D721Med (cell line): ENCODE data around the gene ZNF227.
"Not testable (repeated sequence)": the region's sequence is repeated elsewhere in the genome, so short reads cannot be mapped to it uniquely, and the experiment has no call there.

Source experiments
- DNase-seq: peaks from one replicate; pipeline ENCODE4 v3.0.0; 2011; ENCODE audit warnings: low spot score; ENCODE audit not compliant: insufficient read length
- FAIRE-seq: peaks from 2 replicates; lab custom pipeline; 2011; peaks lifted over from hg19 to GRCh38; lab: Jason Lieb, UNC
- CTCF ChIP-seq: IDR thresholded peaks from 2 replicates; pipeline ENCODE4 v1.5.1; 2012; ENCODE audit warnings: mild to moderate bottlenecking, control low read depth; ENCODE audit not compliant: insufficient read depth; ENCODE audit errors: missing control alignments

ZNF227 gene

GRCh38 chr19:44182145-44182544 is 30.2 kb upstream of the ZNF227 start:
- TF ChIP-seq CTCF: no peak
- no peak for FAIRE-seq

GRCh38 chr19:44190020-44190419 is 22.3 kb upstream of the ZNF227 start:
- DNase-seq (no peak), FAIRE-seq (no peak)
- TF ChIP-seq CTCF: no peak

More at GRCh38 chr19:44182145-44182544, 30.2 kb upstream of the ZNF227 start:
- no peak for DNase-seq

- TF ChIP-seq CTCF: no peak
- DNase-seq: no peak
- FAIRE-seq: no peak
Observed at GRCh38 chr19:44192127-44192526, 20.2 kb upstream of the ZNF227 start.

GRCh38 chr19:44196772-44197171 is 15.6 kb upstream of the ZNF227 start:
- FAIRE-seq (no peak), DNase-seq (no peak)
- TF ChIP-seq CTCF: no peak

- DNase-seq (no peak), FAIRE-seq (no peak)
- TF ChIP-seq CTCF: no peak
Observed at GRCh38 chr19:44202470-44202869, 9.9 kb upstream of the ZNF227 start.

GRCh38 chr19:44202974-44203373 is 9.4 kb upstream of the ZNF227 start:
- FAIRE-seq (no peak), DNase-seq (no peak)
- TF ChIP-seq CTCF: no peak

- not testable (repeated sequence) for FAIRE-seq, DNase-seq
Observed at GRCh38 chr19:44203877-44204276, 8.5 kb upstream of the ZNF227 start.

GRCh38 chr19:44204772-44205171 is 7.6 kb upstream of the ZNF227 start:
- FAIRE-seq (no peak), DNase-seq (no peak)
- no peak for TF ChIP-seq CTCF
